AG04450 (cell line): Measurements from ENCODE around the gene FYB2. TPM values are rescaled to one million over a fixed set of nuclear protein-coding genes. Genes with fewer than 3 reads are reported as not detected.

Source experiments
- CTCF ChIA-PET: fragments of 300-600, 350-600 bp; formaldehyde crosslinking; extraction: SDS; loops from one replicate; lab custom pipeline; 2022; ENCODE audit warnings: antibody characterized with exemption, inconsistent platforms; lab: Charles Lee
- POLR2A ChIA-PET: fragments of 350-600 bp; formaldehyde crosslinking; extraction: SDS; loops from one replicate; lab custom pipeline; 2021; ENCODE audit warnings: antibody characterized with exemption, inconsistent platforms; lab: Yijun Ruan, JAX
- DNase-seq: peaks from one replicate; pipeline ENCODE4 v3.0.0-alpha.2; 2011; ENCODE audit warnings: low read depth, low spot score
- H3K27ac ChIP-seq: one replicate; pipeline ENCODE4 v1.5.1; 2012; ENCODE audit warnings: low read depth, low read length, control low read depth
- H3K27me3 ChIP-seq: one replicate; pipeline ENCODE4 v1.6.0; 2012; ENCODE audit warnings: low read length; ENCODE audit not compliant: control insufficient read depth, insufficient read depth
- H3K4me3 ChIP-seq: 2 replicates; pipeline ENCODE4 v1.5.1; 2011; ENCODE audit warnings: mild to moderate bottlenecking, low read depth, low read length, control low read depth
- H3K9me3 ChIP-seq: 2 replicates; pipeline ENCODE4 v1.5.1; 2012; ENCODE audit warnings: low read length; ENCODE audit not compliant: control insufficient read depth, insufficient read depth
- CTCF ChIP-seq: IDR thresholded peaks from 2 replicates; pipeline ENCODE4 v1.5.1; 2011; ENCODE audit warnings: low read depth, low read length, control low read depth, inconsistent platforms
- polyA plus RNA-seq: library from polyadenylated mRNA; depleted of rRNA; stranded (reverse); fragments of >200 nt; gene quantifications from 2 replicates; pipeline ENCODE4 v1.2.3, GENCODE V29; 2011

Gene FYB2
- polyA plus RNA-seq, 1 experiment, result not detected

DNA sequence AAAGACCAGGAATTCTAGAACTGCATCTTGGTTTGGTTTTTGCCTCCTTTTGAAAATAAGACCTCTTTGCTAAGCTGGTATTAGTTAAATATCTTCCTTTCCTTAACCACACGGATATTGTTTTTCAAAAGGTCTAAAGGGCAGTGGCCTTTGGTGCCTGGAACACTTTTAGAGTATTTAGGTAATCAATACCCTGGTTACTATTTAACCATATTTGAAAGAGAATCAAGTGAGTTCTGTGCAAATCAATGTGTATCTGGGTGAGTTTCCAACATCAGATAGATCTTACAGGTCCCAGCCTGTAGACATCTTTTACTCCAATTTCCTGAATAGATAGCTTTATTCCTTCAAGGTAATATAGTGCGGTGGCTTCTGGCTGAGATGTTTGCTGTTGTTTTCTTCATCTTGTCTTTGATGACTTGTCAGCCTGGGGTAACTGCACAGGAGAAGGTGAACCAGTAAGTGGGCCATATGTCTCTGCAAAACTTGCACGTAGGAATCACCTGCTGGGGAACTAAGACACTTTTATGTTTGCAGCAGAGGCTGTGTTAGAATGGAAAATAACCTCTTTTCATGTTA lies 35.4 kb upstream of the FYB2 start, which contains the start of gene C8A:
TSS of gene C8A (plus strand) at position 277 of the 579 bp plus-strand sequence. CDS start at position 382, 105 bp downstream.
- no peak for TF ChIP-seq CTCF
- POLR2A ChIA-PET, result no interaction called here
- DNase-seq, result no peak
- no peaks in the 10 kb centered on the region for H3K27me3 ChIP-seq
- H3K9me3 ChIP-seq, result no peaks in the 10 kb centered on the region
- H3K27ac ChIP-seq, result no peak within 1 kb of the TSS
- no peak within 1 kb of the TSS for H3K4me3 ChIP-seq
- CTCF ChIA-PET, result interaction anchor here (0.6 kb wide), 1 partner anchor 22 kb away, joined by 3 read pairs; no protein-coding TSS in a partner anchor

DNA sequence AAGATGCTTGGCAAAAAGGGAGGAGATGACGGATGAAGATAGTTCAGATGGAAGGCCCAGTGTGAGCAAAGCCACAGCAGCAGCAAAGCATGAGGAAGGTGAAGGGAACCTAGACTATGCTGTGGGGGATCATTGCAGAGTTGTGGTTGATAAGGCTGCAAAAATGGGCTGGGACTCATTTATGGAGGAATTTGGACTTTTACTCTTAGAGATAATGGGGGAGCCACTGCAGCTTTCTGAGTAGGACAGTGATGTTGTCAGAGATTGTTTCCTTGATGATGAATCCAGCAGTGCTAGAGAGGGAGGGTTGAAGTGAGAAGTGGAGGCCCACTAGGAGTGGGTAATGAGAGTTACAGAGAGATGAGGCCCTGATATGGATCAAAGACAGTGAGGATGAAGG lies 33.3 kb upstream of the FYB2 start:
- POLR2A ChIA-PET, result no interaction called here
- no peaks in the 10 kb centered on the region for H3K9me3 ChIP-seq
- no peak overlapping the region for H3K4me3 ChIP-seq
- CTCF ChIA-PET, result no interaction called here
- H3K27me3 ChIP-seq, result no peaks in the 10 kb centered on the region
- H3K27ac ChIP-seq, result no peak overlapping the region
- TF ChIP-seq CTCF, result no peak
- DNase-seq, result no peak

- CTCF ChIA-PET, result no interaction called here
- Histone ChIP-seq H3K27ac (no peak overlapping the region), H3K27me3 (no peaks in the 10 kb centered on the region), H3K4me3 (no peak overlapping the region), H3K9me3 (no peaks in the 10 kb centered on the region)
- no peak for TF ChIP-seq CTCF
- DNase-seq, result no peak
- POLR2A ChIA-PET, result no interaction called here
Observed at GRCh38 chr1:56850922-56851321, 31.7 kb upstream of the FYB2 start.

GRCh38 chr1:56850411-56850810 lies 31.2 kb upstream of the FYB2 start:
- no peak for DNase-seq
- Histone ChIP-seq H3K4me3 (no peak overlapping the region), H3K9me3 (no peaks in the 10 kb centered on the region), H3K27ac (no peak overlapping the region), H3K27me3 (peaks cover 1% of the 10 kb centered on the region)
- ChIA-PET POLR2A (no interaction called here), CTCF (no interaction called here)
- no peak for TF ChIP-seq CTCF

- Histone ChIP-seq H3K27me3 (peaks cover 4% of the 10 kb centered on the region), H3K4me3 (no peak overlapping the region), H3K9me3 (no peaks in the 10 kb centered on the region), H3K27ac (no peak overlapping the region)
- ChIA-PET CTCF (no interaction called here), POLR2A (no interaction called here)
- TF ChIP-seq CTCF, result no peak
- DNase-seq, result no peak
Observed at GRCh38 chr1:56849750-56850149, 30.5 kb upstream of the FYB2 start.
